Measurements from ENCODE around the gene RNLS. TPM values are rescaled to one million over a fixed set of nuclear protein-coding genes. Genes with fewer than 3 reads are reported as not detected.

The RNLS gene
- total RNA-seq, 1 experiment from 2014 or later, result not detected

DNA sequence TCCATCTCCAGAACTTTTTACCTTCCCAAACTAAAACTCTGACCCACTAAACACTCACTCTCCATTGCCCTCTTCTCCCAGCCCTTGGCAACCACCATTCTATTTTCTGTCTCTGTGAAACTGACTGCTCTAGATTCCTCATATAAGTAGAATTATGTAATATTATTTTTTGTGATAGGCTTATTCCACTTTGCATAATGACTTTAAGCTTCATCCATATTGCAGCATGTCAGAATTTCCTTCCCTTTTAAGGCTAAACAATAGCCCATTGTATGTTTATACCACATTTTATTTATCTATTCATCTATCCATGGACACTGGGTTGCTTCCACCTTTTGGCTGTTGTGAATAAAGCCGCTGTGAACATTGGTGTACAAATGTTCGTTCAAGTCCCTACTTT lies 308.8 kb downstream of the RNLS start:
- ChIA-PET POLR2A (no interaction called here), RAD21 (ENCODE audit: low non-redundant PET in 1 of 2, low total read pairs in 2 of 2, uncharacterized antibody in 2 of 2, unreplicated experiment in 2 of 2) (no interaction called here), CTCF (no interaction called here)
- intact Hi-C loops (cut with micrococcal nuclease), result no loop called here
- Histone ChIP-seq H3K4me2 (ENCODE audit: low read length) (no peak overlapping the region), H3K4me1 (ENCODE audit: control insufficient read depth in 1 of 2, insufficient read depth in 2 of 2, low read length in 2 of 2) (peaks cover 4 to 13% of the 10 kb centered on the region in 2 experiments; a peak in 3 of 4 replicates), H3K27ac (ENCODE audit: low read depth, low read length) (no peak overlapping the region), H3K4me3 (replicated peaks in 1 of 2; ENCODE audit: low read depth in 1 of 2, low read length in 2 of 2) (no peak overlapping the region), H2AFZ (ENCODE audit: low read depth, low read length, poor library complexity, severe bottlenecking) (no peak overlapping the region), H3K79me2 (ENCODE audit: insufficient read depth, low read length) (no peaks in the 10 kb centered on the region), H3K9me2 (ENCODE audit: insufficient read depth) (no peaks in the 10 kb centered on the region), H3K9ac (ENCODE audit: low read length) (no peak overlapping the region), H3K36me3 (ENCODE audit: control insufficient read depth in 1 of 2, insufficient read depth in 2 of 2, low read length in 2 of 2) (no peaks in the 10 kb centered on the region), H3K27me3 (ENCODE audit: insufficient read depth, low read length) (no peaks in the 10 kb centered on the region), H4K20me1 (ENCODE audit: insufficient read depth) (no peaks in the 10 kb centered on the region), H3K9me3 (ENCODE audit: control insufficient read depth in 1 of 2, insufficient read depth in 1 of 2, low read depth in 1 of 2, low read length in 2 of 2) (no peaks in the 10 kb centered on the region)
- DNase-seq (ENCODE audit: low read depth, low spot score) (no peak), ATAC-seq (no peak)
- no TSS peak for BruUV-seq (replicated peaks)
- TF ChIP-seq JUND (IDR thresholded peaks at IDR 0.05), result no peak
- TF ChIP-seq CEBPB (IDR thresholded peaks at IDR 0.05; ENCODE audit: low read depth), result no peak
- no peak for TF ChIP-seq ZNF274 (IDR thresholded peaks at IDR 0.05; ENCODE audit: low read depth, low read length)
- TF ChIP-seq, protein P1, sequence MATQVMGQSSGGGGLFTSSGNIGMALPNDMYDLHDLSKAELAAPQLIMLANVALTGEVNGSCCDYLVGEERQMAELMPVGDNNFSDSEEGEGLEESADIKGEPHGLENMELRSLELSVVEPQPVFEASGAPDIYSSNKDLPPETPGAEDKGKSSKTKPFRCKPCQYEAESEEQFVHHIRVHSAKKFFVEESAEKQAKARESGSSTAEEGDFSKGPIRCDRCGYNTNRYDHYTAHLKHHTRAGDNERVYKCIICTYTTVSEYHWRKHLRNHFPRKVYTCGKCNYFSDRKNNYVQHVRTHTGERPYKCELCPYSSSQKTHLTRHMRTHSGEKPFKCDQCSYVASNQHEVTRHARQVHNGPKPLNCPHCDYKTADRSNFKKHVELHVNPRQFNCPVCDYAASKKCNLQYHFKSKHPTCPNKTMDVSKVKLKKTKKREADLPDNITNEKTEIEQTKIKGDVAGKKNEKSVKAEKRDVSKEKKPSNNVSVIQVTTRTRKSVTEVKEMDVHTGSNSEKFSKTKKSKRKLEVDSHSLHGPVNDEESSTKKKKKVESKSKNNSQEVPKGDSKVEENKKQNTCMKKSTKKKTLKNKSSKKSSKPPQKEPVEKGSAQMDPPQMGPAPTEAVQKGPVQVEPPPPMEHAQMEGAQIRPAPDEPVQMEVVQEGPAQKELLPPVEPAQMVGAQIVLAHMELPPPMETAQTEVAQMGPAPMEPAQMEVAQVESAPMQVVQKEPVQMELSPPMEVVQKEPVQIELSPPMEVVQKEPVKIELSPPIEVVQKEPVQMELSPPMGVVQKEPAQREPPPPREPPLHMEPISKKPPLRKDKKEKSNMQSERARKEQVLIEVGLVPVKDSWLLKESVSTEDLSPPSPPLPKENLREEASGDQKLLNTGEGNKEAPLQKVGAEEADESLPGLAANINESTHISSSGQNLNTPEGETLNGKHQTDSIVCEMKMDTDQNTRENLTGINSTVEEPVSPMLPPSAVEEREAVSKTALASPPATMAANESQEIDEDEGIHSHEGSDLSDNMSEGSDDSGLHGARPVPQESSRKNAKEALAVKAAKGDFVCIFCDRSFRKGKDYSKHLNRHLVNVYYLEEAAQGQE (IDR thresholded peaks at IDR 0.05; ENCODE audit: low read depth), result no peak
- TF ChIP-seq, protein P2, sequence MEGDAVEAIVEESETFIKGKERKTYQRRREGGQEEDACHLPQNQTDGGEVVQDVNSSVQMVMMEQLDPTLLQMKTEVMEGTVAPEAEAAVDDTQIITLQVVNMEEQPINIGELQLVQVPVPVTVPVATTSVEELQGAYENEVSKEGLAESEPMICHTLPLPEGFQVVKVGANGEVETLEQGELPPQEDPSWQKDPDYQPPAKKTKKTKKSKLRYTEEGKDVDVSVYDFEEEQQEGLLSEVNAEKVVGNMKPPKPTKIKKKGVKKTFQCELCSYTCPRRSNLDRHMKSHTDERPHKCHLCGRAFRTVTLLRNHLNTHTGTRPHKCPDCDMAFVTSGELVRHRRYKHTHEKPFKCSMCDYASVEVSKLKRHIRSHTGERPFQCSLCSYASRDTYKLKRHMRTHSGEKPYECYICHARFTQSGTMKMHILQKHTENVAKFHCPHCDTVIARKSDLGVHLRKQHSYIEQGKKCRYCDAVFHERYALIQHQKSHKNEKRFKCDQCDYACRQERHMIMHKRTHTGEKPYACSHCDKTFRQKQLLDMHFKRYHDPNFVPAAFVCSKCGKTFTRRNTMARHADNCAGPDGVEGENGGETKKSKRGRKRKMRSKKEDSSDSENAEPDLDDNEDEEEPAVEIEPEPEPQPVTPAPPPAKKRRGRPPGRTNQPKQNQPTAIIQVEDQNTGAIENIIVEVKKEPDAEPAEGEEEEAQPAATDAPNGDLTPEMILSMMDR (IDR thresholded peaks at IDR 0.05 in 2 of 3, conservative IDR thresholded peaks at IDR 0.05 in 1 of 3; ENCODE audit: borderline replicate concordance in 1 of 3, insufficient read depth in 1 of 3, low read depth in 2 of 3, low read length in 2 of 3), result no peak
- TF ChIP-seq SIN3A (IDR thresholded peaks at IDR 0.05; ENCODE audit: low read depth), result no peak

Data from HCT116 (cell line).